C4-2B (cell line): ENCODE results near the gene FBN3.
"Not testable (repeated sequence)": the region's sequence is repeated elsewhere in the genome, so short reads cannot be mapped to it uniquely, and the experiment has no call there.

Source experiments
- ZFX ChIP-seq: fragments of 450-650 bp; IDR thresholded peaks from 2 replicates; pipeline ENCODE4 v1.6.1; 2017
- TF ChIP-seq, protein P1 (sequence below): fragments of 450-650 bp; conservative IDR thresholded peaks from 2 replicates; pipeline ENCODE4 v1.5.1; 2017; ENCODE audit warnings: mild to moderate bottlenecking

DNA sequence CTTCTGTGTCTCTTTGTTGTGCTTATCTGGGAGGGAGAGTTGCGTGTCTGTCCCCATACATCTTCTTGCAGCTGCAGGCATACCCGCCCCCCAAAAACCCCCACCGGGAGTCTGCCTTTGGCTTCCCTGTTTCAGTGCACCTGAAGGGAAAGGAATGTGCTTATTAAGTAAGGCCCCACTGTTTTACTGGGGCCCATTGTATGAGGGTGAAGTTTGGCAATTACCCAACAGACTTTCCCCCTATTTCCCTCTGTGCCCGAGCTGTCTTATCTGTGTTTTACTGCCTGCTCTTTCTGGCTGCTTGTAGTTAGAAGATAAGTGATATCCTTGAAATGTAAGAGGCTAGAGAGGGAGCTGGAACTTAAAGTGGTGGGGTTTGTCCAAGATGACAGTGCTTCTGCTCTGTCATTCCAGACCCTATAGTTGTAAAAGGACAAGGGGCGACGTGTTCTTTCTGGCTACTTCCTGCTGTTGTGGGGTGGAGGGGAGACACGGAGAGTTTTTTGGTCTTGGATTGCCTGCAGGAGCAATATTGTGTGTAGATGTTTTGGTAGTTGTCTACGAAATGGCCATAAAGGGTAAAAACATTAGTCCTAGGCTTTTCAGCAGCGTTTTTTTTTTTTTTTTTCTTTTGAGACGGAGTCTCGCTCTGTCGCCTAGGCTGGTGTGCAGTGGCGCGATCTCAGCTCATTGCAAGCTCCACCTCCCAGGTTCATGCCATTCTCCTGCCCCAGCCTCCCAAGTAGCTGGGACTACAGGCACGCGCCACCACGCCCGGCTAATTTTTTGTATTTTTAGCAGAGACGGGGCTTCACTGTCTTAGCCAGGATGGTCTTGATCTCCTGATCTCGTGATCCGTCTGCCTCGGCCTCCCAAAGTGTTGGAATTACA lies 115.9 kb downstream of the FBN3 start:
- TF ChIP-seq, protein P1, sequence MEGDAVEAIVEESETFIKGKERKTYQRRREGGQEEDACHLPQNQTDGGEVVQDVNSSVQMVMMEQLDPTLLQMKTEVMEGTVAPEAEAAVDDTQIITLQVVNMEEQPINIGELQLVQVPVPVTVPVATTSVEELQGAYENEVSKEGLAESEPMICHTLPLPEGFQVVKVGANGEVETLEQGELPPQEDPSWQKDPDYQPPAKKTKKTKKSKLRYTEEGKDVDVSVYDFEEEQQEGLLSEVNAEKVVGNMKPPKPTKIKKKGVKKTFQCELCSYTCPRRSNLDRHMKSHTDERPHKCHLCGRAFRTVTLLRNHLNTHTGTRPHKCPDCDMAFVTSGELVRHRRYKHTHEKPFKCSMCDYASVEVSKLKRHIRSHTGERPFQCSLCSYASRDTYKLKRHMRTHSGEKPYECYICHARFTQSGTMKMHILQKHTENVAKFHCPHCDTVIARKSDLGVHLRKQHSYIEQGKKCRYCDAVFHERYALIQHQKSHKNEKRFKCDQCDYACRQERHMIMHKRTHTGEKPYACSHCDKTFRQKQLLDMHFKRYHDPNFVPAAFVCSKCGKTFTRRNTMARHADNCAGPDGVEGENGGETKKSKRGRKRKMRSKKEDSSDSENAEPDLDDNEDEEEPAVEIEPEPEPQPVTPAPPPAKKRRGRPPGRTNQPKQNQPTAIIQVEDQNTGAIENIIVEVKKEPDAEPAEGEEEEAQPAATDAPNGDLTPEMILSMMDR, result not testable (repeated sequence)
- TF ChIP-seq ZFX, result not testable (repeated sequence)
